ENCODE measurements around the gene IL12A.

Gene IL12A

DNA sequence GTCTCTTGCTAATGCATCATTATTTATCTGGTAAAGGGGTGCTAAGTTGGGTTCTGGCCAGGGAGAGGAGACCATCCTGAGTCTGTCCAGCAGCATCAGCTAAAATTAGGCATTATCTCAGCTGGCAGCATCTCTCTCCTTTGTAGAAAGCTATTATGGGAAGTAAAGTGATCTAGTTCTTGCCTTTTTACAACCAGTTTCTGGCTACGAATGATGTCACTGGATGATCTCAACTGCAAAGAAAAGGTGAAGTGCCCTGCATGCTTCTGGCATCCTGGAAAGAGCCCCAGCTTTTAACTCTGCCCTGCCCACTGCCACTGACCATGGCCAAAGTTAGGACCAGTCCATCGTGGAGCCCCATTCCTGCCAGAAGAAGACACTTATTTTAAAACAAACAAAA lies 37.1 kb upstream of the IL12A start:
- TF ChIP-seq, protein P1, sequence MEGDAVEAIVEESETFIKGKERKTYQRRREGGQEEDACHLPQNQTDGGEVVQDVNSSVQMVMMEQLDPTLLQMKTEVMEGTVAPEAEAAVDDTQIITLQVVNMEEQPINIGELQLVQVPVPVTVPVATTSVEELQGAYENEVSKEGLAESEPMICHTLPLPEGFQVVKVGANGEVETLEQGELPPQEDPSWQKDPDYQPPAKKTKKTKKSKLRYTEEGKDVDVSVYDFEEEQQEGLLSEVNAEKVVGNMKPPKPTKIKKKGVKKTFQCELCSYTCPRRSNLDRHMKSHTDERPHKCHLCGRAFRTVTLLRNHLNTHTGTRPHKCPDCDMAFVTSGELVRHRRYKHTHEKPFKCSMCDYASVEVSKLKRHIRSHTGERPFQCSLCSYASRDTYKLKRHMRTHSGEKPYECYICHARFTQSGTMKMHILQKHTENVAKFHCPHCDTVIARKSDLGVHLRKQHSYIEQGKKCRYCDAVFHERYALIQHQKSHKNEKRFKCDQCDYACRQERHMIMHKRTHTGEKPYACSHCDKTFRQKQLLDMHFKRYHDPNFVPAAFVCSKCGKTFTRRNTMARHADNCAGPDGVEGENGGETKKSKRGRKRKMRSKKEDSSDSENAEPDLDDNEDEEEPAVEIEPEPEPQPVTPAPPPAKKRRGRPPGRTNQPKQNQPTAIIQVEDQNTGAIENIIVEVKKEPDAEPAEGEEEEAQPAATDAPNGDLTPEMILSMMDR (IDR thresholded peaks at IDR 0.05; ENCODE audit: insufficient read depth, low read length, poor library complexity, severe bottlenecking) = no peak
- no peak for TF ChIP-seq EZH2phosphoT487 (conservative IDR thresholded peaks at IDR 0.05; ENCODE audit: low read length)
- Histone ChIP-seq H3F3A (ENCODE audit: insufficient read depth) (no peaks in the 10 kb centered on the region), H2AFZ (ENCODE audit: low read depth, low read length, severe bottlenecking) (no peak overlapping the region), H3K27ac (ENCODE audit: low read depth, low read length) (no peak overlapping the region), H3K4me2 (ENCODE audit: low read depth, low read length, poor library complexity, severe bottlenecking) (no peak overlapping the region), H3K9me3 (ENCODE audit: insufficient read depth, low read length) (no peaks in the 10 kb centered on the region), H3K36me3 (ENCODE audit: low read length) (no peaks in the 10 kb centered on the region), H4K20me1 (ENCODE audit: low read depth, low read length) (no peaks in the 10 kb centered on the region), H3K9ac (ENCODE audit: low read length) (no peak overlapping the region), H3K9me2 (replicated peaks; ENCODE audit: insufficient read depth, low read length) (no peaks in the 10 kb centered on the region), H3K27me3 (ENCODE audit: low read length) (no peaks in the 10 kb centered on the region), H3K79me2 (ENCODE audit: insufficient read depth, low read length) (no peaks in the 10 kb centered on the region), H3K4me3 (ENCODE audit: insufficient read depth, low read length, poor library complexity, severe bottlenecking) (no peak overlapping the region)

DNA sequence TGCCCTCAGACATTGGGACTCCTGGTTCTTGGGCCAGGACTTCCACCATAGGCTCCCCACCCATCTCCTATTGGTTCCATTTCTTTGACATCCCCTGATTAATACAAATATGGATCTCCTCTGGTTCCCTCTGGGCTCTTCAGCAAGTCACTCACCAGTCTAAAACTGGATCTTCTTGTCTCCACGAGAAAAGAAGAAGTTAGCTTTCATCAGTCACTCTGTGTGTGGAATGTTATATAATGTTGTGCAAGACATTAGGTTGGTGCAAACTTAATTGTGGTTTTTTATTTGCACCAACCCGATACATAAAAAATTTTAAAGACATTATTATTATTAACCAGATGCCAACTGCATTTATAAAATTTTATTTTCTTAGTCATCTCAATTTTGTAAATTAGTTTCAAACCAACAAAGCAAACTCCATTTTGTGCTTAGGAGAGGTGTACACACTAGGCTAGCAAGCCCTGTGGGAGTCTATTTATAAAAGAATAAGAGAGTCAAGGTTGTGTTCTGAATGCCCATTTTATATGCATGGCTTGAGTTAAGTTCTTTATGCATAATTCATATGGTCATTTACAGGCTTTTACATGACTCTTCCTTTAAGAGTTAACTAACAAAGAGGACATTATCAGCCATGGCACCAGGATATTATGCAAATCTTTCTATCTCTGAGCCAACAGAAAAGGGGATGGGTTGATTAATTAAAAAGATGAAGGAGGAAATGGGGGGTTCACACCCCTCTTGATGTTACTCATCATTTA lies 35.1 kb upstream of the IL12A start:
- no peaks in the 10 kb centered on the region for H3K9me3 ChIP-seq (ENCODE audit: insufficient read depth, low read length)
- no peaks in the 10 kb centered on the region for H3K79me2 ChIP-seq (ENCODE audit: insufficient read depth, low read length)
- no peak for TF ChIP-seq EZH2phosphoT487 (conservative IDR thresholded peaks at IDR 0.05; ENCODE audit: low read length)
- TF ChIP-seq, protein P1 (IDR thresholded peaks at IDR 0.05; ENCODE audit: insufficient read depth, low read length, poor library complexity, severe bottlenecking) = no peak
- H3K9me2 ChIP-seq (replicated peaks; ENCODE audit: insufficient read depth, low read length) = no peaks in the 10 kb centered on the region
- H3K36me3 ChIP-seq (ENCODE audit: low read length) = no peaks in the 10 kb centered on the region
- no peak overlapping the region for H3K27ac ChIP-seq (ENCODE audit: low read depth, low read length)
- H3K27me3 ChIP-seq (ENCODE audit: low read length) = no peaks in the 10 kb centered on the region
- no peak overlapping the region for H3K4me2 ChIP-seq (ENCODE audit: low read depth, low read length, poor library complexity, severe bottlenecking)
- H4K20me1 ChIP-seq (ENCODE audit: low read depth, low read length) = no peaks in the 10 kb centered on the region
- no peaks in the 10 kb centered on the region for H3F3A ChIP-seq (ENCODE audit: insufficient read depth)
- no peak overlapping the region for H3K4me3 ChIP-seq (ENCODE audit: insufficient read depth, low read length, poor library complexity, severe bottlenecking)
- H2AFZ ChIP-seq (ENCODE audit: low read depth, low read length, severe bottlenecking) = no peak overlapping the region
- no peak overlapping the region for H3K9ac ChIP-seq (ENCODE audit: low read length)

DNA sequence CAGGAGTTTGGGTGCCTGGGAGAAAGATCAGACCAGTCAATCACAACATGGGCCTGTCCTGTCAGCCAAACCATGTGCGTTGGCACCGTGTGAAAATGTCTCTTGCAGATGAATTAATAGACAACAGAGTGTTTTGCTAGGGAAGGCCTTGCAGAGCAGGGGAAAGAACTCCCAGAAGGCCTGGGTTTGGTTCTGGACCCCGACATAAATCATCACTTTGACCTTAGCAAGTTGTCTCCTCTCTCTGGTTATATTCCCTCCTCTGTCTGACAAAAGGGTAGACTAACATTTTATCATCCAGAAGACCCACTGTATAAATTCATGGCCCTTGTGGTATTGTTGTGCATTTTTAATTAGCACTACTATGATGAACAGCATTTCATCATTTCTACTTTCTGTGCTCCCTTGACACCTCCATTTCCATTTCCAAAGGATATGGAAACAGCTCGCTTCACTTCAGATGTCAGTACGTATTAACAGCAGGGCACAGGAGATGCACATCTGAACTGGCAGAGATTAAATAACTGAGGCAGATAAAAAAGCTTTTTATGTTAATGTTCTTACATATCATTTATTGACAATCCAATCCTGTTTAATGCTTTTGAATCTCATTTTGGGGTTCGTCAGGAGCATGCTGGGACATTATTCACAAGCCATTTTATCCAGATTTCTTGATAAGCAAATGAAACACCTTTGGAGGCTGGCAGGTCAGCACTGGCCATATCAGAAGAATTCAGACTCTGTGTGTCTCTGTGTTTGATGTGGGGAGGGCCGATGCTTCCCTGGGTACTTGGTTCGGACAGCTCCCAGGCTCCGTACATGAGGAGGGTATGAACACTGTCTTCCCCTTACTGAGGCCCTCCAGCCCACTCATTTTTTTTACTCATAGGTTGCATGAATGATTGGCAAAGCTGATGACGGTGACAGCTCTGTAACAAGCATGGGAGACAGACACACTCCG lies 28.2 kb upstream of the IL12A start:
- Histone ChIP-seq H2AFZ (ENCODE audit: low read depth, low read length, severe bottlenecking) (no peak overlapping the region), H3K27me3 (ENCODE audit: low read length) (no peaks in the 10 kb centered on the region), H3K9me3 (ENCODE audit: insufficient read depth, low read length) (no peaks in the 10 kb centered on the region), H3K36me3 (ENCODE audit: low read length) (no peaks in the 10 kb centered on the region), H3K79me2 (ENCODE audit: insufficient read depth, low read length) (no peaks in the 10 kb centered on the region), H3K27ac (ENCODE audit: low read depth, low read length) (no peak overlapping the region), H3F3A (ENCODE audit: insufficient read depth) (no peaks in the 10 kb centered on the region), H3K9ac (ENCODE audit: low read length) (no peak overlapping the region), H3K9me2 (replicated peaks; ENCODE audit: insufficient read depth, low read length) (no peaks in the 10 kb centered on the region), H3K4me2 (ENCODE audit: low read depth, low read length, poor library complexity, severe bottlenecking) (no peak overlapping the region), H4K20me1 (ENCODE audit: low read depth, low read length) (no peaks in the 10 kb centered on the region), H3K4me3 (ENCODE audit: insufficient read depth, low read length, poor library complexity, severe bottlenecking) (no peak overlapping the region)
- no peak for TF ChIP-seq EZH2phosphoT487 (conservative IDR thresholded peaks at IDR 0.05; ENCODE audit: low read length)
- TF ChIP-seq, protein P1 (IDR thresholded peaks at IDR 0.05; ENCODE audit: insufficient read depth, low read length, poor library complexity, severe bottlenecking) = no peak
